CD14-positive monocyte (primary cell): ENCODE data around the gene RPTOR. TPM values are rescaled to one million over a fixed set of nuclear protein-coding genes. Genes with fewer than 3 reads are reported as not detected.
A peak's percentile ranks its signal among the peaks of the same experiment; 100 is the strongest.

Experiments
- DNase-seq, 3 donors: peaks; one replicate each; pipeline ENCODE4 v3.0.0-alpha.2; 2011 to 2022
- H2AFZ ChIP-seq: 2 replicates; pipeline ENCODE4 v1.6.0; 2012; ENCODE audit warnings: mild to moderate bottlenecking, low read depth, low read length, inconsistent platforms; ENCODE audit not compliant: insufficient read depth, poor library complexity, severe bottlenecking
- H3K27ac ChIP-seq, 2 donors: 1 replicate in 1 of 2; 2 replicates in 1 of 2; pipeline ENCODE4 v1.5.1; 2012 to 2013; ENCODE audit warnings: low read length in 2 of 2, control low read depth in 1 of 2, inconsistent platforms in 1 of 2, low read depth in 1 of 2, mild to moderate bottlenecking in 1 of 2
- H3K27me3 ChIP-seq, 2 donors: one replicate each; pipeline versions ENCODE4 v1.6.0 to v1.6.1; 2011 to 2013; ENCODE audit warnings: low read length in 2 of 2; ENCODE audit not compliant: control insufficient read depth in 2 of 2, insufficient read depth in 2 of 2
- H3K36me3 ChIP-seq, 2 donors: replicated peaks in 1 of 2; 1 replicate in 1 of 2; 2 replicates in 1 of 2; pipeline versions ENCODE4 v1.5.1 to v1.6.1; 2012 to 2013; ENCODE audit warnings: low read length in 2 of 2, control low read depth in 1 of 2, inconsistent platforms in 1 of 2, mild to moderate bottlenecking in 1 of 2; ENCODE audit not compliant: insufficient read depth in 2 of 2, control insufficient read depth in 1 of 2
- H3K4me1 ChIP-seq, 2 donors: 1 replicate in 1 of 2; 2 replicates in 1 of 2; pipeline versions ENCODE4 v1.5.1 to v1.6.1; 2012 to 2013; ENCODE audit warnings: low read length in 2 of 2, control low read depth in 1 of 2, inconsistent platforms in 1 of 2, mild to moderate bottlenecking in 1 of 2, moderate library complexity in 1 of 2; ENCODE audit not compliant: insufficient read depth in 2 of 2, control insufficient read depth in 1 of 2
- H3K4me2 ChIP-seq: replicated peaks from 2 replicates; pipeline ENCODE3; 2012; ENCODE audit warnings: low read length, moderate library complexity, mild to moderate bottlenecking; ENCODE audit not compliant: poor library complexity, severe bottlenecking; ENCODE audit errors: extremely low read depth
- H3K4me3 ChIP-seq, 3 experiments: fragments of 200-600 bp in 1 of 3; sonication (generic) in 1 of 3; replicated peaks in 1 of 3; 1 replicate in 2 of 3; 2 replicates in 1 of 3; pipeline ENCODE4 v1.5.1; 2011 to 2013; ENCODE audit warnings: low read length in 3 of 3, mild to moderate bottlenecking in 3 of 3, control low read depth in 2 of 3, low read depth in 2 of 3, inconsistent platforms in 1 of 3, moderate library complexity in 1 of 3
- H3K79me2 ChIP-seq: 2 replicates; pipeline ENCODE4 v1.6.0; 2012; ENCODE audit warnings: mild to moderate bottlenecking, control low read depth, inconsistent platforms, low read length, moderate library complexity; ENCODE audit not compliant: insufficient read depth
- H3K9ac ChIP-seq: 2 replicates; pipeline ENCODE4 v1.6.0; 2017; ENCODE audit warnings: low read length, mild to moderate bottlenecking; ENCODE audit not compliant: insufficient read depth, poor library complexity, severe bottlenecking
- H3K9me3 ChIP-seq, 2 donors: replicated peaks in 1 of 2; 1 replicate in 1 of 2; 2 replicates in 1 of 2; pipeline versions ENCODE4 v1.5.1 to v1.6.1; 2012 to 2013; ENCODE audit warnings: low read length in 2 of 2, control low read depth in 1 of 2; ENCODE audit not compliant: control insufficient read depth in 1 of 2, insufficient read depth in 1 of 2
- H4K20me1 ChIP-seq: 2 replicates; pipeline ENCODE4 v1.6.0; 2012; ENCODE audit warnings: mild to moderate bottlenecking, low read length, control low read depth, moderate library complexity; ENCODE audit not compliant: insufficient read depth
- H3K27ac Mint-ChIP-seq, 7 donors: one replicate each; pipeline ENCODE4 v1.8.0; 2020; ENCODE audit warnings: mild to moderate bottlenecking in 7 of 7, mixed read lengths in 7 of 7, moderate library complexity in 6 of 7, inconsistent platforms in 2 of 7
- H3K27me3 Mint-ChIP-seq, 3 donors: one replicate each; pipeline ENCODE4 v1.8.0; 2021 to 2022; ENCODE audit warnings: low read depth in 3 of 3, mild to moderate bottlenecking in 3 of 3, mixed read lengths in 3 of 3, moderate library complexity in 3 of 3, inconsistent platforms in 1 of 3
- H3K36me3 Mint-ChIP-seq, 2 donors: one replicate each; pipeline ENCODE4 v1.8.0; 2020; ENCODE audit warnings: mixed read lengths in 2 of 2, inconsistent platforms in 1 of 2, mild to moderate bottlenecking in 1 of 2
- H3K4me1 Mint-ChIP-seq: one replicate; pipeline ENCODE4 v1.8.0; 2020; ENCODE audit warnings: mild to moderate bottlenecking, mixed read lengths
- H3K4me3 Mint-ChIP-seq, 2 donors: one replicate each; pipeline ENCODE4 v1.8.0; 2020; ENCODE audit warnings: mild to moderate bottlenecking in 2 of 2, mixed read lengths in 2 of 2, moderate library complexity in 1 of 2
- H3K9me3 Mint-ChIP-seq, 7 donors: one replicate each; pipeline ENCODE4 v1.8.0; 2020 to 2022; ENCODE audit warnings: mixed read lengths in 7 of 7, mild to moderate bottlenecking in 6 of 7, moderate library complexity in 6 of 7, inconsistent platforms in 2 of 7
- CTCF ChIP-seq: fragments of 200-600 bp; IDR thresholded peaks from one replicate; pipeline ENCODE4 v1.8.0; 2022; ENCODE audit warnings: antibody characterized with exemption, mild to moderate bottlenecking
- WGBS: methylation state at CpG from one replicate; pipeline ENCODE4 v1.1.5; 2013; ENCODE audit warnings: missing lambda C conversion rate; ENCODE audit not compliant: insufficient coverage; 5-methylcytosine and 5-hydroxymethylcytosine counted together
- intact Hi-C, 2 donors: fragments of 100-400 bp; cut with micrococcal nuclease; formaldehyde crosslinking; loops; one replicate each; pipeline versions ENCODE4 v1.15.0 to v1.15.1; 2023
- polyA plus RNA-seq, 3 donors: library from polyadenylated mRNA; depleted of rRNA in 1 of 3; unstranded in 2 of 3; stranded (reverse) in 1 of 3; fragments of 300-500 nt in 2 of 3; fragments of >200 nt in 1 of 3; fragmentation: Illumina TruSeq in 2 of 3; gene quantifications; 1 replicate in 2 of 3; 2 replicates in 1 of 3; pipeline ENCODE4 v1.2.3, GENCODE V29; 2012 to 2021

Gene RPTOR
- polyA plus RNA-seq, 3 donors: 1.1 to 8.7 (median 2.6) TPM

GRCh38 chr17:81003711-81004475 is 459.3 kb downstream of the RPTOR start:
- no peak for DNase-seq
- TF ChIP-seq CTCF: no peak
- H3K4me1 Mint-ChIP-seq: peaks cover 37% of the 10 kb centered on the region
- Histone ChIP-seq H3K36me3 (peaks cover 15 to 16% of the 10 kb centered on the region in 2 donors), H4K20me1 (peaks cover 2% of the 10 kb centered on the region), H3K9me3 (peaks cover 0 to 5% of the 10 kb centered on the region in 2 donors), H3K4me1 (peaks cover 26 to 31% of the 10 kb centered on the region in 2 donors), H2AFZ (no peak overlapping the region), H3K27ac (no peak overlapping the region), H3K4me2 (peak overlapping the region; percentile 43), H3K27me3 (peaks cover 15 to 44% of the 10 kb centered on the region in 2 donors), H3K9ac (no peak overlapping the region), H3K4me3 (peak overlapping the region in 1 of 3 experiments; percentile 38), H3K79me2 (no peaks in the 10 kb centered on the region)
- H3K27me3 Mint-ChIP-seq: peaks cover 45 to 55% (median 52%) of the 10 kb centered on the region in 3 donors
- H3K27ac Mint-ChIP-seq: peak overlapping the region in 1 of 7 donors; percentile 66
- peak overlapping the region in 1 of 2 donors; percentile 85 for H3K4me3 Mint-ChIP-seq
- H3K9me3 Mint-ChIP-seq: peaks cover 0 to 16% (median 7%) of the 10 kb centered on the region in 7 donors
- intact Hi-C loops: no loop called here
- H3K36me3 Mint-ChIP-seq: peaks cover 16% of the 10 kb centered on the region in 2 donors
- WGBS: 2% methylated on average over 64 of the region's 72 CpGs

- peaks cover 15 to 37% of the 10 kb centered on the region in 2 donors for H3K27me3 ChIP-seq
- H3K4me3 ChIP-seq: no peak overlapping the region
- peaks cover 38 to 54% of the 10 kb centered on the region in 2 donors for H3K4me1 ChIP-seq
- intact Hi-C loops: no loop called here
- no peaks in the 10 kb centered on the region for H3K36me3 ChIP-seq
- Mint-ChIP-seq H3K9me3 (peaks cover 7 to 29% (median 19%) of the 10 kb centered on the region in 7 donors), H3K27ac (peak overlapping the region in 1 of 7 donors; percentile 42), H3K36me3 (peaks cover 0 to 7% of the 10 kb centered on the region in 2 donors), H3K27me3 (peaks cover 41 to 46% (median 45%) of the 10 kb centered on the region in 3 donors), H3K4me1 (peaks cover 57% of the 10 kb centered on the region), H3K4me3 (peak overlapping the region in 1 of 2 donors; percentile 68)
- H2AFZ ChIP-seq: no peak overlapping the region
- H3K27ac ChIP-seq: no peak overlapping the region
- no peak overlapping the region for H3K9ac ChIP-seq
- no peak overlapping the region for H3K4me2 ChIP-seq
- 72% methylated on average over 3 of the region's 10 CpGs for WGBS
- H4K20me1 ChIP-seq: no peaks in the 10 kb centered on the region
- no peak for TF ChIP-seq CTCF
- H3K79me2 ChIP-seq: no peaks in the 10 kb centered on the region
- no peak for DNase-seq
- H3K9me3 ChIP-seq: peaks cover 6 to 8% of the 10 kb centered on the region in 2 donors
These were observed 462.3 kb downstream of the RPTOR start for GRCh38 chr17:81006891-81007290.
